ENCODE results near the gene PCNP.
"Not testable (repeated sequence)": the region's sequence is repeated elsewhere in the genome, so short reads cannot be mapped to it uniquely, and the experiment has no call there.

The PCNP gene

GRCh38 chr3:101567528-101568317, 6.3 kb upstream of the PCNP start:
- peak; percentile 50 for DNase-seq

- no peak for DNase-seq
Measured at GRCh38 chr3:101571028-101571895, 2.7 kb upstream of the PCNP start.

GRCh38 chr3:101574388-101575112, 570 bp downstream of the PCNP start:
- DNase-seq, result peak; percentile 62

- no peak for DNase-seq
Measured at GRCh38 chr3:101577286-101577685, 3.3 kb downstream of the PCNP start.

- no peak for DNase-seq
Measured at GRCh38 chr3:101588616-101589015, 14.6 kb downstream of the PCNP start.

- no peak for DNase-seq
Measured at GRCh38 chr3:101591071-101591470, 17.1 kb downstream of the PCNP start.

- DNase-seq, result no peak
Measured at GRCh38 chr3:101602731-101603130, 28.8 kb downstream of the PCNP start.

- no peak for DNase-seq
Measured at GRCh38 chr3:101603184-101603583, 29.2 kb downstream of the PCNP start.

GRCh38 chr3:101605398-101605797, 31.4 kb downstream of the PCNP start:
- not testable (repeated sequence) for DNase-seq

- DNase-seq, result no peak
Measured at GRCh38 chr3:101611023-101611422, 37.0 kb downstream of the PCNP start.

- DNase-seq, result not testable (repeated sequence)
Measured at GRCh38 chr3:101613014-101613413, 39.0 kb downstream of the PCNP start.

GRCh38 chr3:101615525-101615924, 41.5 kb downstream of the PCNP start:
- DNase-seq, result no peak

GRCh38 chr3:101617478-101617877, 43.5 kb downstream of the PCNP start:
- no peak for DNase-seq

- DNase-seq, result no peak
Measured at GRCh38 chr3:101618726-101619125, 44.7 kb downstream of the PCNP start.

- no peak for DNase-seq
Measured at GRCh38 chr3:101619734-101620133, 45.8 kb downstream of the PCNP start.

- no peak for DNase-seq
Measured at GRCh38 chr3:101623656-101624055, 49.7 kb downstream of the PCNP start.

GRCh38 chr3:101624857-101625256, 50.9 kb downstream of the PCNP start:
- no peak for DNase-seq

GRCh38 chr3:101625879-101626278, 51.9 kb downstream of the PCNP start:
- DNase-seq, result no peak

GRCh38 chr3:101629219-101629618, 55.2 kb downstream of the PCNP start:
- no peak for DNase-seq

- DNase-seq, result no peak
Measured at GRCh38 chr3:101631098-101631796, 57.3 kb downstream of the PCNP start.

- not testable (repeated sequence) for DNase-seq
Measured at GRCh38 chr3:101631959-101632358, 58.0 kb downstream of the PCNP start.

- no peak for DNase-seq
Measured at GRCh38 chr3:101632586-101632985, 58.6 kb downstream of the PCNP start.

- no peak for DNase-seq
Measured at GRCh38 chr3:101633186-101633585, 59.2 kb downstream of the PCNP start.
